CD14-positive monocyte (primary cell): ENCODE results near the gene GNG2. TPM values are rescaled to one million over a fixed set of nuclear protein-coding genes. Genes with fewer than 3 reads are reported as not detected.

Source experiments
- DNase-seq, 3 donors: peaks; one replicate each; pipeline ENCODE4 v3.0.0-alpha.2; 2011 to 2022
- H2AFZ ChIP-seq: 2 replicates; pipeline ENCODE4 v1.6.0; 2012; ENCODE audit warnings: mild to moderate bottlenecking, low read depth, low read length, inconsistent platforms; ENCODE audit not compliant: insufficient read depth, poor library complexity, severe bottlenecking
- H3K27ac ChIP-seq, 2 donors: 1 replicate in 1 of 2; 2 replicates in 1 of 2; pipeline ENCODE4 v1.5.1; 2012 to 2013; ENCODE audit warnings: low read length in 2 of 2, control low read depth in 1 of 2, inconsistent platforms in 1 of 2, low read depth in 1 of 2, mild to moderate bottlenecking in 1 of 2
- H3K27me3 ChIP-seq, 2 donors: one replicate each; pipeline versions ENCODE4 v1.6.0 to v1.6.1; 2011 to 2013; ENCODE audit warnings: low read length in 2 of 2; ENCODE audit not compliant: control insufficient read depth in 2 of 2, insufficient read depth in 2 of 2
- H3K36me3 ChIP-seq, 2 donors: replicated peaks in 1 of 2; 1 replicate in 1 of 2; 2 replicates in 1 of 2; pipeline versions ENCODE4 v1.5.1 to v1.6.1; 2012 to 2013; ENCODE audit warnings: low read length in 2 of 2, control low read depth in 1 of 2, inconsistent platforms in 1 of 2, mild to moderate bottlenecking in 1 of 2; ENCODE audit not compliant: insufficient read depth in 2 of 2, control insufficient read depth in 1 of 2
- H3K4me1 ChIP-seq, 2 donors: 1 replicate in 1 of 2; 2 replicates in 1 of 2; pipeline versions ENCODE4 v1.5.1 to v1.6.1; 2012 to 2013; ENCODE audit warnings: low read length in 2 of 2, control low read depth in 1 of 2, inconsistent platforms in 1 of 2, mild to moderate bottlenecking in 1 of 2, moderate library complexity in 1 of 2; ENCODE audit not compliant: insufficient read depth in 2 of 2, control insufficient read depth in 1 of 2
- H3K4me2 ChIP-seq: replicated peaks from 2 replicates; pipeline ENCODE3; 2012; ENCODE audit warnings: low read length, moderate library complexity, mild to moderate bottlenecking; ENCODE audit not compliant: poor library complexity, severe bottlenecking; ENCODE audit errors: extremely low read depth
- H3K4me3 ChIP-seq, 3 experiments: fragments of 200-600 bp in 1 of 3; sonication (generic) in 1 of 3; replicated peaks in 1 of 3; 1 replicate in 2 of 3; 2 replicates in 1 of 3; pipeline ENCODE4 v1.5.1; 2011 to 2013; ENCODE audit warnings: low read length in 3 of 3, mild to moderate bottlenecking in 3 of 3, control low read depth in 2 of 3, low read depth in 2 of 3, inconsistent platforms in 1 of 3, moderate library complexity in 1 of 3
- H3K79me2 ChIP-seq: 2 replicates; pipeline ENCODE4 v1.6.0; 2012; ENCODE audit warnings: mild to moderate bottlenecking, control low read depth, inconsistent platforms, low read length, moderate library complexity; ENCODE audit not compliant: insufficient read depth
- H3K9ac ChIP-seq: 2 replicates; pipeline ENCODE4 v1.6.0; 2017; ENCODE audit warnings: low read length, mild to moderate bottlenecking; ENCODE audit not compliant: insufficient read depth, poor library complexity, severe bottlenecking
- H3K9me3 ChIP-seq, 2 donors: replicated peaks in 1 of 2; 1 replicate in 1 of 2; 2 replicates in 1 of 2; pipeline versions ENCODE4 v1.5.1 to v1.6.1; 2012 to 2013; ENCODE audit warnings: low read length in 2 of 2, control low read depth in 1 of 2; ENCODE audit not compliant: control insufficient read depth in 1 of 2, insufficient read depth in 1 of 2
- H4K20me1 ChIP-seq: 2 replicates; pipeline ENCODE4 v1.6.0; 2012; ENCODE audit warnings: mild to moderate bottlenecking, low read length, control low read depth, moderate library complexity; ENCODE audit not compliant: insufficient read depth
- H3K27ac Mint-ChIP-seq, 7 donors: one replicate each; pipeline ENCODE4 v1.8.0; 2020; ENCODE audit warnings: mild to moderate bottlenecking in 7 of 7, mixed read lengths in 7 of 7, moderate library complexity in 6 of 7, inconsistent platforms in 2 of 7
- H3K27me3 Mint-ChIP-seq, 3 donors: one replicate each; pipeline ENCODE4 v1.8.0; 2021 to 2022; ENCODE audit warnings: low read depth in 3 of 3, mild to moderate bottlenecking in 3 of 3, mixed read lengths in 3 of 3, moderate library complexity in 3 of 3, inconsistent platforms in 1 of 3
- H3K36me3 Mint-ChIP-seq, 2 donors: one replicate each; pipeline ENCODE4 v1.8.0; 2020; ENCODE audit warnings: mixed read lengths in 2 of 2, inconsistent platforms in 1 of 2, mild to moderate bottlenecking in 1 of 2
- H3K4me1 Mint-ChIP-seq: one replicate; pipeline ENCODE4 v1.8.0; 2020; ENCODE audit warnings: mild to moderate bottlenecking, mixed read lengths
- H3K4me3 Mint-ChIP-seq, 2 donors: one replicate each; pipeline ENCODE4 v1.8.0; 2020; ENCODE audit warnings: mild to moderate bottlenecking in 2 of 2, mixed read lengths in 2 of 2, moderate library complexity in 1 of 2
- H3K9me3 Mint-ChIP-seq, 7 donors: one replicate each; pipeline ENCODE4 v1.8.0; 2020 to 2022; ENCODE audit warnings: mixed read lengths in 7 of 7, mild to moderate bottlenecking in 6 of 7, moderate library complexity in 6 of 7, inconsistent platforms in 2 of 7
- CTCF ChIP-seq: fragments of 200-600 bp; IDR thresholded peaks from one replicate; pipeline ENCODE4 v1.8.0; 2022; ENCODE audit warnings: antibody characterized with exemption, mild to moderate bottlenecking
- WGBS: methylation state at CpG from one replicate; pipeline ENCODE4 v1.1.5; 2013; ENCODE audit warnings: missing lambda C conversion rate; ENCODE audit not compliant: insufficient coverage; 5-methylcytosine and 5-hydroxymethylcytosine counted together
- intact Hi-C, 2 donors: fragments of 100-400 bp; cut with micrococcal nuclease; formaldehyde crosslinking; loops; one replicate each; pipeline versions ENCODE4 v1.15.0 to v1.15.1; 2023
- polyA plus RNA-seq, 3 donors: library from polyadenylated mRNA; depleted of rRNA in 1 of 3; unstranded in 2 of 3; stranded (reverse) in 1 of 3; fragments of 300-500 nt in 2 of 3; fragments of >200 nt in 1 of 3; fragmentation: Illumina TruSeq in 2 of 3; gene quantifications; 1 replicate in 2 of 3; 2 replicates in 1 of 3; pipeline ENCODE4 v1.2.3, GENCODE V29; 2012 to 2021

The GNG2 gene
- polyA plus RNA-seq, 3 donors, result 42.7 to 151 (median 146) TPM

DNA sequence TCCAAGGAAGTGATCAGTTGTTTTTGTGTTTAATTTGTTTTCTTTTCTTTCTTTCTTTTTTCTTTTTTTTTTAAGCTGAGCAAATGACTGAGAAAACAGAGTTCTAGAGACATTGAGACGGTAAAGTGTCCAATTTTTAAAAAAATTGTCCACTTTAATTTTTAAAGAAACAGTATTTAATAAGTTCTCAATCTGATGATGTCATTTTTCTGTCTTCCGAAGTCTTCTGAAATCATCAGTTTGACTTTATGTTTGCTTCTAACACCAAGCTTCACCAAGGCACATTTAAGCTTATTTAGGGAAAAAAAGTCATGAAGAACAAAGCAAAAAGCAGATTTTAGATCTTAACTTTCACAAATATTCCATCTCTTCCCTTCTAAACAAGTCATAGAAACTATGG, 65.6 kb downstream of the GNG2 start:
- no peak for DNase-seq
- peaks cover 24 to 31% of the 10 kb centered on the region in 2 donors for H3K36me3 Mint-ChIP-seq
- Histone ChIP-seq H3K4me1 (peaks cover 0 to 3% of the 10 kb centered on the region in 2 donors), H3K9ac (no peak overlapping the region), H4K20me1 (peaks cover 92% of the 10 kb centered on the region), H2AFZ (no peak overlapping the region), H3K27me3 (no peaks in the 10 kb centered on the region), H3K9me3 (no peaks in the 10 kb centered on the region), H3K79me2 (no peaks in the 10 kb centered on the region), H3K27ac (no peak overlapping the region), H3K4me2 (no peak overlapping the region), H3K4me3 (no peak overlapping the region), H3K36me3 (peaks cover 0 to 17% of the 10 kb centered on the region in 2 donors)
- peaks cover 15% of the 10 kb centered on the region for H3K4me1 Mint-ChIP-seq
- TF ChIP-seq CTCF, result no peak
- H3K9me3 Mint-ChIP-seq, result peaks cover 0 to 4% (median 0%) of the 10 kb centered on the region in 7 donors
- H3K27me3 Mint-ChIP-seq, result peaks cover 0 to 4% (median 0%) of the 10 kb centered on the region in 3 donors
- H3K27ac Mint-ChIP-seq, result no peak overlapping the region
- H3K4me3 Mint-ChIP-seq, result no peak overlapping the region
- no CpG with 5 or more reads among the region's 2 CpGs for WGBS
- intact Hi-C loops, result no loop called here

- H3K9ac ChIP-seq, result no peak overlapping the region
- Mint-ChIP-seq H3K9me3 (peaks cover 0 to 8% (median 0%) of the 10 kb centered on the region in 7 donors), H3K4me1 (peaks cover 19% of the 10 kb centered on the region), H3K27me3 (peaks cover 0 to 4% (median 0%) of the 10 kb centered on the region in 3 donors), H3K4me3 (no peak overlapping the region), H3K27ac (no peak overlapping the region), H3K36me3 (peaks cover 28 to 35% of the 10 kb centered on the region in 2 donors)
- H3K4me1 ChIP-seq, result peaks cover 4 to 8% of the 10 kb centered on the region in 2 donors
- intact Hi-C loops, result no loop called here
- peaks cover 0 to 12% of the 10 kb centered on the region in 2 donors for H3K36me3 ChIP-seq
- H4K20me1 ChIP-seq, result peaks cover 91% of the 10 kb centered on the region
- no peak overlapping the region for H2AFZ ChIP-seq
- no peak for TF ChIP-seq CTCF
- H3K79me2 ChIP-seq, result no peaks in the 10 kb centered on the region
- H3K9me3 ChIP-seq, result no peaks in the 10 kb centered on the region
- no peak overlapping the region for H3K4me2 ChIP-seq
- 100% methylated on average over 5 of the region's 7 CpGs for whole genome bisulfite sequencing
- no peak overlapping the region for H3K4me3 ChIP-seq
- no peaks in the 10 kb centered on the region for H3K27me3 ChIP-seq
- no peak for DNase-seq
- H3K27ac ChIP-seq, result no peak overlapping the region
These were observed 66.0 kb downstream of the GNG2 start for GRCh38 chr14:51926449-51926848.
